H1 (cell line): ENCODE results near the gene ABCA5. TPM values are rescaled to one million over a fixed set of nuclear protein-coding genes. Genes with fewer than 3 reads are reported as not detected.

Experiments
- CTCF ChIA-PET: fragments of 300-600 bp; sonication (Branson Sonifier 250); formaldehyde crosslinking; loops from one replicate; lab custom pipeline; 2021; ENCODE audit not compliant: partially characterized antibody; lab: Charles Lee
- POLR2A ChIA-PET: fragments of 300-600 bp; sonication (Branson Sonifier 250); formaldehyde crosslinking; loops from one replicate; lab custom pipeline; 2021; ENCODE audit warnings: inconsistent platforms; ENCODE audit not compliant: partially characterized antibody; lab: Charles Lee
- DNase-seq, 2 experiments: peaks; one replicate each; pipeline versions ENCODE4 v3.0.0 to v3.0.0-alpha.2; 2010 to 2022; ENCODE audit warnings: low spot score in 2 of 2, low read depth in 1 of 2, mixed read lengths in 1 of 2
- FAIRE-seq: peaks from 2 replicates; lab custom pipeline; 2011; peaks lifted over from hg19 to GRCh38; lab: Jason Lieb, UNC
- H2AFZ ChIP-seq: 2 replicates; pipeline ENCODE4 v1.8.1; 2012; ENCODE audit warnings: low read length, inconsistent platforms
- H2AK5ac ChIP-seq: 2 replicates; pipeline ENCODE4 v1.6.1; 2013; ENCODE audit warnings: low read depth, low read length
- H2BK120ac ChIP-seq: replicated peaks from 2 replicates; pipeline ENCODE3; 2013; ENCODE audit warnings: low read depth, low read length, inconsistent platforms
- H2BK12ac ChIP-seq: 2 replicates; pipeline ENCODE4 v1.6.1; 2013; ENCODE audit warnings: low read depth, low read length
- H2BK15ac ChIP-seq: 2 replicates; pipeline ENCODE4 v1.6.1; 2013; ENCODE audit warnings: low read length
- H2BK20ac ChIP-seq: 2 replicates; pipeline ENCODE4 v1.6.1; 2013; ENCODE audit warnings: low read length
- H2BK5ac ChIP-seq: 2 replicates; pipeline ENCODE4 v1.6.1; 2013; ENCODE audit warnings: low read depth, low read length
- H3K14ac ChIP-seq: 2 replicates; pipeline ENCODE4 v1.6.1; 2013; ENCODE audit warnings: inconsistent platforms; ENCODE audit not compliant: insufficient read length
- H3K18ac ChIP-seq: 2 replicates; pipeline ENCODE4 v1.6.1; 2013; ENCODE audit warnings: low read length; ENCODE audit errors: extremely low read depth
- H3K23ac ChIP-seq: 2 replicates; pipeline ENCODE4 v1.6.1; 2013; ENCODE audit warnings: inconsistent platforms; ENCODE audit not compliant: insufficient read length
- H3K23me2 ChIP-seq: 2 replicates; pipeline ENCODE4 v1.6.1; 2013; ENCODE audit warnings: low read depth, low read length
- H3K27ac ChIP-seq: 2 replicates; pipeline ENCODE4 v1.6.1; 2011; ENCODE audit warnings: low read depth, low read length, inconsistent platforms
- H3K27me3 ChIP-seq, 4 experiments: replicated peaks in 1 of 4; 1 replicate in 1 of 4; 2 replicates in 3 of 4; pipeline versions ENCODE4 v1.6.1 to v1.8.1; 2011 to 2013; ENCODE audit warnings: low read length in 3 of 4, mild to moderate bottlenecking in 3 of 4, inconsistent platforms in 2 of 4, mixed read lengths in 2 of 4, moderate library complexity in 1 of 4; ENCODE audit not compliant: control insufficient read depth in 3 of 4, insufficient read depth in 3 of 4; ENCODE audit errors: extremely low read depth in 1 of 4
- H3K36me3 ChIP-seq, 4 experiments: 2 replicates each; pipeline versions ENCODE4 v1.6.1 to v1.8.1; 2011 to 2013; ENCODE audit warnings: mild to moderate bottlenecking in 4 of 4, low read length in 3 of 4, moderate library complexity in 2 of 4, control low read depth in 1 of 4, inconsistent platforms in 1 of 4; ENCODE audit not compliant: insufficient read depth in 4 of 4, control insufficient read depth in 2 of 4
- H3K4ac ChIP-seq: replicated peaks from 2 replicates; pipeline ENCODE3; 2013; ENCODE audit warnings: low read length, low read depth, mixed read lengths, inconsistent platforms; ENCODE audit not compliant: insufficient read length
- H3K4me1 ChIP-seq, 4 experiments: replicated peaks in 1 of 4; 1 replicate in 1 of 4; 2 replicates in 3 of 4; pipeline versions ENCODE4 v1.6.1 to v1.8.1; 2011 to 2013; ENCODE audit warnings: low read length in 3 of 4, inconsistent platforms in 2 of 4, mixed read lengths in 1 of 4; ENCODE audit not compliant: insufficient read depth in 4 of 4, control insufficient read depth in 3 of 4
- H3K4me2 ChIP-seq, 2 experiments: 2 replicates each; pipeline versions ENCODE4 v1.6.1 to v1.8.1; 2011 to 2013; ENCODE audit warnings: low read depth in 2 of 2, low read length in 2 of 2, control low read depth in 1 of 2, inconsistent platforms in 1 of 2, mild to moderate bottlenecking in 1 of 2; ENCODE audit not compliant: insufficient read depth in 1 of 2
- H3K4me3 ChIP-seq, 4 experiments: fragments of 200-600, 300-600 bp in 1 of 4; sonication (generic), shearing (Covaris generic), sonication (Bioruptor Twin) in 1 of 4; 2 replicates each; pipeline versions ENCODE4 v1.5.1 to v1.8.1; 2011 to 2016; ENCODE audit warnings: low read length in 4 of 4, low read depth in 3 of 4, control low read depth in 2 of 4, inconsistent platforms in 2 of 4, mild to moderate bottlenecking in 2 of 4, mixed read lengths in 1 of 4, moderate library complexity in 1 of 4; ENCODE audit not compliant: insufficient read depth in 2 of 4; ENCODE audit errors: extremely low read depth in 1 of 4
- H3K56ac ChIP-seq: replicated peaks from 2 replicates; pipeline ENCODE3; 2013; ENCODE audit warnings: low read depth, mild to moderate bottlenecking, mixed read lengths, low read length, inconsistent platforms; ENCODE audit not compliant: insufficient read length
- H3K79me1 ChIP-seq: 2 replicates; pipeline ENCODE4 v1.6.1; 2013; ENCODE audit warnings: low read depth, low read length, control low read depth
- H3K79me2 ChIP-seq, 2 experiments: 2 replicates each; pipeline versions ENCODE4 v1.6.1 to v1.8.1; 2012 to 2013; ENCODE audit warnings: low read length in 2 of 2, mild to moderate bottlenecking in 2 of 2, inconsistent platforms in 1 of 2; ENCODE audit not compliant: insufficient read depth in 2 of 2, control insufficient read depth in 1 of 2
- H3K9ac ChIP-seq, 4 experiments: replicated peaks in 1 of 4; 1 replicate in 1 of 4; 2 replicates in 3 of 4; pipeline versions ENCODE4 v1.6.1 to v1.8.1; 2011 to 2013; ENCODE audit warnings: low read depth in 3 of 4, low read length in 3 of 4, control low read depth in 2 of 4, mild to moderate bottlenecking in 2 of 4, moderate library complexity in 2 of 4, inconsistent platforms in 1 of 4; ENCODE audit errors: extremely low read depth in 1 of 4
- H3K9me3 ChIP-seq, 2 experiments: 2 replicates each; pipeline versions ENCODE4 v1.6.1 to v1.8.1; 2012 to 2013; ENCODE audit warnings: mild to moderate bottlenecking in 2 of 2, moderate library complexity in 2 of 2, control low read depth in 1 of 2, inconsistent platforms in 1 of 2, low read depth in 1 of 2, low read length in 1 of 2, mixed read lengths in 1 of 2; ENCODE audit not compliant: insufficient read depth in 2 of 2
- H4K20me1 ChIP-seq, 2 experiments: replicated peaks in 1 of 2; 2 replicates each; pipeline versions ENCODE3 to v1.8.1; 2011 to 2013; ENCODE audit warnings: inconsistent platforms in 2 of 2, low read length in 2 of 2, mild to moderate bottlenecking in 1 of 2; ENCODE audit not compliant: insufficient read depth in 2 of 2, control insufficient read depth in 1 of 2
- H4K5ac ChIP-seq: 2 replicates; pipeline ENCODE4 v1.6.1; 2013; ENCODE audit warnings: low read length, low read depth, mixed read lengths, inconsistent platforms; ENCODE audit not compliant: insufficient read length
- H4K8ac ChIP-seq: 2 replicates; pipeline ENCODE4 v1.8.0; 2013; ENCODE audit warnings: mild to moderate bottlenecking, moderate library complexity, low read length, inconsistent platforms; ENCODE audit not compliant: insufficient read depth; ENCODE audit errors: extremely low read depth
- H4K91ac ChIP-seq: replicated peaks from 2 replicates; pipeline ENCODE3; 2013; ENCODE audit warnings: low read length, mixed read lengths, inconsistent platforms; ENCODE audit not compliant: insufficient read length
- CEBPB ChIP-seq: IDR thresholded peaks from 2 replicates; pipeline ENCODE4 v1.6.1; 2012; ENCODE audit warnings: low read depth, low read length
- CHD1 ChIP-seq: IDR thresholded peaks from 2 replicates; pipeline ENCODE4 v1.6.1; 2012; ENCODE audit warnings: low read depth, low read length, improper control_type of control experiment
- EZH2 ChIP-seq: fragments of 200-600 bp; sonication (generic); IDR thresholded peaks from 2 replicates; pipeline ENCODE4 v1.7.1; 2012; ENCODE audit warnings: low read depth, mild to moderate bottlenecking, moderate library complexity, low read length, inconsistent platforms; ENCODE audit not compliant: severe bottlenecking
- HDAC6 ChIP-seq: IDR thresholded peaks from one replicate; pipeline ENCODE4 v1.7.1; 2012; ENCODE audit warnings: low read depth, mild to moderate bottlenecking, inconsistent platforms, low read length, moderate library complexity
- JUND ChIP-seq: IDR thresholded peaks from 2 replicates; pipeline ENCODE4 v1.6.1; 2011; ENCODE audit warnings: mild to moderate bottlenecking, improper control_type of control experiment, low read length
- MAX ChIP-seq: IDR thresholded peaks from 2 replicates; pipeline ENCODE4 v1.6.1; 2012; ENCODE audit warnings: inconsistent platforms
- NRF1 ChIP-seq: IDR thresholded peaks from 2 replicates; pipeline ENCODE4 v1.6.1; 2011; ENCODE audit warnings: mild to moderate bottlenecking, low read depth, low read length, improper control_type of control experiment
- SIRT6 ChIP-seq: IDR thresholded peaks from one replicate; pipeline ENCODE4 v1.7.1; 2012; ENCODE audit warnings: low read length, inconsistent platforms
- SP1 ChIP-seq: IDR thresholded peaks from 2 replicates; pipeline ENCODE4 v1.6.1; 2011; ENCODE audit warnings: low read depth, low read length
- SRF ChIP-seq: IDR thresholded peaks from 2 replicates; pipeline ENCODE4 v1.6.1; 2011; ENCODE audit warnings: mild to moderate bottlenecking, low read depth, low read length, moderate library complexity
- TCF12 ChIP-seq: IDR thresholded peaks from 2 replicates; pipeline ENCODE4 v1.6.1; 2011; ENCODE audit warnings: low read depth, mild to moderate bottlenecking, low read length
- TEAD4 ChIP-seq: IDR thresholded peaks from 2 replicates; pipeline ENCODE4 v1.6.1; 2012; ENCODE audit warnings: low read depth, low read length, inconsistent platforms, mixed read lengths
- WGBS, 2 experiments: shearing (Covaris generic) in 1 of 2; methylation state at CpG; one replicate each; pipeline versions ENCODE4 v1.1.6 to v1.1.7; 2013 to 2015; ENCODE audit warnings: low lambda C conversion rate in 2 of 2, mixed read lengths in 2 of 2, inconsistent platforms in 1 of 2, low coverage in 1 of 2, missing lambda C conversion rate in 1 of 2; ENCODE audit not compliant: insufficient replicate concordance in 2 of 2, insufficient coverage in 1 of 2, insufficient read length in 1 of 2; ENCODE audit errors: extremely low coverage in 1 of 2, missing lambda C conversion rate in 1 of 2; 5-methylcytosine and 5-hydroxymethylcytosine counted together
- polyA plus RNA-seq, 7 experiments: library from polyadenylated mRNA; depleted of rRNA in 3 of 7; stranded (reverse) in 5 of 7; unstranded in 2 of 7; fragments of >200 nt in 5 of 7; fragments of 200-250 nt in 2 of 7; gene quantifications; 1 replicate in 5 of 7; 2 replicates in 1 of 7; 4 replicates in 1 of 7; pipeline versions ENCODE4 v1.2.1 to v1.2.3, GENCODE V29; 2011 to 2013; ENCODE audit warnings: missing spikeins in 2 of 7, mixed read lengths in 2 of 7
- total RNA-seq: library from RNA; stranded (reverse); fragmentation: NEBNext Ultra II Directional; extraction: Animal tissue kit (Norgen Biotek cat#: 25700); gene quantifications from 2 replicates; pipeline ENCODE4 v1.2.1, GENCODE V29; 2021

The ABCA5 gene
- total and polyA plus RNA-seq, 2 of the 8 experiments (the other 6 are each of a cell fraction or from before 2014, with no cell fraction given) = 1.3 to 4.1 TPM

GRCh38 chr17:69358688-69359596, 32.0 kb upstream of the ABCA5 start:
- CTCF ChIA-PET = interaction anchor here (0.6 to 10.6 kb wide), 27 partner anchors 8 to 999 kb away, joined by 3 to 93 read pairs (median 3); partner anchors contain the start of gene ABCA5
- POLR2A ChIA-PET = interaction anchor here (1.9 kb wide), 1 partner anchor 32 kb away, joined by 4 read pairs; the partner anchor contains the start of gene ABCA5
- no peak for TF ChIP-seq NRF1
- no peak for TF ChIP-seq SRF
- TF ChIP-seq HDAC6 = no peak
- peak; percentile 44; the same call in 1 of the 2 replicates for TF ChIP-seq MAX
- TF ChIP-seq EZH2 = no peak
- no peak for TF ChIP-seq CHD1
- peak; percentile 58; the same call in 1 of the 2 replicates for TF ChIP-seq CEBPB
- no peak for TF ChIP-seq JUND
- TF ChIP-seq SP1 = 0 out of 2 replicates have a peak, but pooled peaks have one; percentile 30
- 0 out of 2 replicates have a peak, but pooled peaks have one; percentile 31 for TF ChIP-seq TCF12
- no peak for TF ChIP-seq TEAD4
- no peak for TF ChIP-seq SIRT6

More at GRCh38 chr17:69358688-69359596, 32.0 kb upstream of the ABCA5 start:
- 0 out of 2 replicates have a peak overlapping the region, but pooled peaks have one; percentile 15 for H2AFZ ChIP-seq
- no peak overlapping the region for H3K4me3 ChIP-seq
- H2AK5ac ChIP-seq = no peak overlapping the region
- no peak overlapping the region for H3K14ac ChIP-seq
- no peaks in the 10 kb centered on the region for H3K9me3 ChIP-seq
- H2BK20ac ChIP-seq = no peak overlapping the region
- no peak overlapping the region for H3K4ac ChIP-seq
- no peaks in the 10 kb centered on the region for H3K36me3 ChIP-seq
- H3K18ac ChIP-seq = no peak overlapping the region
- H3K56ac ChIP-seq = no peak overlapping the region
- WGBS, 2 experiments = 76% methylated on average over 3 of the region's 3 CpGs; no CpG with 5 or more reads in 1 of the 2 experiments
- FAIRE-seq (peak; percentile 90), DNase-seq (peak in 1 of 2 experiments; percentile 21)
- H2BK5ac ChIP-seq = no peak overlapping the region; the same call in 1 of the 2 replicates
- H3K27ac ChIP-seq = no peak overlapping the region
- no peaks in the 10 kb centered on the region for H4K20me1 ChIP-seq
- H4K8ac ChIP-seq = no peak overlapping the region
- no peak overlapping the region for H3K9ac ChIP-seq
- H2BK15ac ChIP-seq = no peak overlapping the region
- H3K4me2 ChIP-seq = no peak overlapping the region
- H2BK120ac ChIP-seq = no peak overlapping the region
- H3K27me3 ChIP-seq = no peaks in the 10 kb centered on the region
- no peaks in the 10 kb centered on the region for H3K79me1 ChIP-seq
- H3K23me2 ChIP-seq = no peaks in the 10 kb centered on the region
- H3K4me1 ChIP-seq = peaks cover 0 to 9% (median 0%) of the 10 kb centered on the region in 4 experiments; a peak in 1 of 7 replicates
- no peak overlapping the region for H3K23ac ChIP-seq
- H4K91ac ChIP-seq = no peak overlapping the region
- H4K5ac ChIP-seq = no peak overlapping the region
- H2BK12ac ChIP-seq = no peak overlapping the region
- no peaks in the 10 kb centered on the region for H3K79me2 ChIP-seq
